Medulla oblongata (tissue), 1 donor: ENCODE measurements around the gene ENTPD7.

ENCODE experiments used
- DNase-seq: peaks from one replicate; pipeline ENCODE4 v3.0.0-alpha.2; 2015; ENCODE audit errors: extremely low spot score

ENTPD7 gene

DNA sequence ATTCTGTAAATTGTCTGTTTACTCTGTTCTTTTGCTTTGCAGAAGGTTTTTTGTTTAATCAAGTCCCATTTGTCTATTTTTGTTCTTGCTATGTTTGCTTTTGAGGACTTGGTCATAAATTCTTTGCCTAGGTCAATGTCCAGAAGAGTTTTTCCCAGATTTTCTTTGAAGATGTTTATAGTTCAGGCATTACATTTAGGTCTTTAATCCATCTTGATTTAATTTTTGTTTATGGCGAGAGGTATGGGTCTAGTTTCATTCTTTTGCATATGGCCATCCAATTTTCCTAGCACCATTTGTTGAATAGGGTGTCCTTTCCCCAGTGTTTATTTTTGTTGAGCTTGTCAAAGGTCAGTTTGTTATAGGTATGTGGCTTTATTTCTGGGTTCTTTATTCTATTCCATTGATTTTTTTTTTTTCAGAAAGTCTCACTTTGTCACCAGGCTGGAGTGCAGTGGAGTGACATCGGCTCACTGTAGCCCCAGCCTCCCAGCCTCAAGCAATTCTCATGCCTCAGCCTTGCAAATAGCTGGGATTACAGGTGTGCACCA is 11.6 kb upstream of the ENTPD7 start:
- no peak for DNase-seq

DNA sequence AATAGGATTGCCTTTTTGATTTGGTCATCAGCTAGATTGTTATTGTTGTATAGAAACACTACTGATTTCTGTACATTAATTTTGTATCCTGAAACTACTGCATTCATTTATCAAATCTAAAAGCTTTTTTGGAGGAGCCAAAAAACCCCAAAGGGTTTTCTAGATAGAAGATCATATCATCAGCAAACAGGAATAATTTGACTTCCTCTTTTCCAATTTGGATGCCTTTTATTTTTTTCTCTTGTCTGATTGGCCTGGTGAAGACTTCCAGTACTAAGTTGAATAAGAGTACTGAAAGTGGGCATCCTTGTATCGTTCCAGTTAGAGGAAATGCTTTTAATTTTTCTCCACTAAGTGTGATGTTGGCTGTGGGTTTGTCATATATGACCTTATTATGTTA is 10.6 kb upstream of the ENTPD7 start:
- no peak for DNase-seq

DNA sequence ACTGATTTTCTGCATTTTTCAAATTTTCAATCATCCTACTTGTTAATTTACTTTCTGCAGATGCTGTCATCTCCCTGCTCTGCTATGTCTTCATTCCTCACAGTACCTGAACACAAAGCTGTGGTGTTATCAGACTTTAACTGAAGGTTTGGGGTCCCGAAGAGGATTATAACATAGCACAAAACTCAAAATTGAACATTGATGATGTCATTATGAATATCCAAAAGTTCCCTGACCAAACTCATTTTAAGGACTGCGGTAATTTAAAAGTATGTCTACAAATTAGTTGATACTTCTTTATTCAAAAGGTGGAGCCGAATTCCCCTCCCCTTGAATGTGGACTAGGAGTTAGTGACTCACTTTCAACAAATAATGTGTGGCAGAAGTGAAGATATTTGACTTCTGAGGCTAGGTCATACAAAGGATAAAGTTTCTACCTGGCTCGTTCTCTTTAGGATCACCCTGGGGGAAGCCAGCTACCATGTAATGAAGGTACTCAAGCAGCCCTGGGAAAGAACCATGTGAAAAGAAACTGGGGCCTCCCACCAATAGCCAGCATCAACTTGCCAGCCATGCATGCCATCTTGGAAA is 6.4 kb upstream of the ENTPD7 start:
- DNase-seq = no peak

DNA sequence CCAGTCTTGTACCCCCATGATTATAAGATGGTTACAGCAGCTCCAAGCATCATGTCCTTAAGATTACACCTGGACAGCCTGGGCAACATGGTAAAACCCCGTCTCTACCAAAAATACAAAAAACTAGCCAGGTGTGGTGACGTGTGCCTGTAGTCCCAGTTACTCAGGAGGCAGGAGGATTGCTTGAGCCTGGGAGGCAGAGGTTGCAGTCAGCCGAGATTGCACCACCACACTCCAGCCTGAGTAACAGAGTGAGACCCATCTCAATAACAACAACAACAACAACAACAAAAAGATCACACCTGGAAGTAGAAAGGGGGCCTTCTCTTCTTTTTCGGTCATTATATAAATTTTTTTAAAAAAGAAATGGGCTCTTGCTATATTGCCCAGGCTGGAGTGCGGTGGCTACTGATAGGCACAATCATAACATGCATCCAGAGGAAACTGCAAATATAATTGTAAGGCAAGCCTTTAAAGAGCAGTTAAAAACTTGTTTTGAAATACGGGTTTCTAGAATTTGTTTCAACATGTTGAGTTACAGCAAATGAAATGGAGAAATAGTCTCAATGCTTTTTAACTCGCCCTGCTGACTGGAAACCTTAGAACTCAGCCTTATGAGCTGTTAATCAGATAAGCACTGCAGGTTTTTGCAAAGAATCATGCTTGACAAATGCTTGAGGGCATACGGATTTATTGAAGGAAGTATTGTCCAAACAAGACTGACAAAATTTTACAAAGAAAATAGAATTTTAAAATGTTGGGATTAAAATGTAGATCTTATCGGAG is 4.7 kb upstream of the ENTPD7 start:
- no peak for DNase-seq

DNA sequence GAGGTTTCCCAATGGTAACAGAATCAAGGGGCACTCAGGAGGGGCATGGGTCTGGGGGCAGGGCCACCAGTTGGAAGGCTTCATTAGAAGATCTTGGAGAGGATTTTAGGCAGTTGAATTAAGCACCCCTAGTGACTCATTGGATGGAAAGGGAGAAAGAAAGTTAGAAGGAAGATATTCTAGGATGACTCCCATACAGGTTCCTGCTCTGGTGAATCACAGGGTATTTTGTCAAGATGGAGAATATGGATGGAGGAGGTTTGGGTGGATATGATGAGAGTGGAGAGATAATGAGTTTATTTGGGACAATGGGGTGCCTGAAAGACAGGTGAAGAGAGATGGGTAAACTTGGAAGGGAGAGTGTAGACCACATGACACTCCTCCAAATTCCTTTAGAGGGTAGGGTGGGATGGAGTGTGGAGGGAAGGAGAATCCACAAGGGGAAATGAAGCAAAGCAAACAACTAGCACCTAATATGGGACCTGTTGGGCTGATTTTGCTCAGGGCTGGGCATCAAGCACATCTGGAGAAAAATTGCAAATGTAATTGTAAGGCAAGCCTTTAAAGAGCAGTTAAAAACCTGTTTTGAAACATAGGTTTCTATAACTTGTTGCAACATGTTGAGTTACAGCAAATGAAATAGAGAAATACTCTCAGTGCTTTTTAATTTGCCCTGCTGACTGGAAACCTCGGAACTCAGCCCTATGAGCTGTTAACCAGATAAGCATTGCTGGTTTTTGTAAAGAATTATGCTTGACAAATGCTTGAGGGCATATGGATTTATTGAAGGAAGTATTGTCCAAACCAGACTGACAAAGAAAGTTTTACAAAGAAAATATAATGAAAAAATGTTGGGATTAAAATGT is 2.9 kb upstream of the ENTPD7 start:
- DNase-seq = no peak

DNA sequence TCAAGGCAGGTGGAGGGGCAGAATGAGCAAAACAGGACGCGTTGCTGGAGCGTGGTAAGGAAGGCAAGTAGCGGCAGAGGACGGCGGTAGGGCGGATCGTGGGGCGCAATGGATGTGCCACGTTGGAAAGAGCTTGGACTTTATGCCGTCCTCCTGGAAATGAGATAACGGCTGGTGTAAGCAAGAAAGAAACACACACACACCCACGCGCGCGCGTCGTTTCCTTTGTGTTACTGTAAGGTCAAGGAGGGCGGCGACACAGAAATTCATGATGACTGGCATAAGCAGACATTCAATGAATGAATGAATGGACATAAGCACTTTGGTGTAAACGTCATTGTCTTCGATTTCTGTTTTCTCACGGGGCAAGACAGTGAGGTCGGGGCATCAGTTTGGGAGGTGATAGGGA is 683 bp upstream of the ENTPD7 start:
- DNase-seq = no peak

DNA sequence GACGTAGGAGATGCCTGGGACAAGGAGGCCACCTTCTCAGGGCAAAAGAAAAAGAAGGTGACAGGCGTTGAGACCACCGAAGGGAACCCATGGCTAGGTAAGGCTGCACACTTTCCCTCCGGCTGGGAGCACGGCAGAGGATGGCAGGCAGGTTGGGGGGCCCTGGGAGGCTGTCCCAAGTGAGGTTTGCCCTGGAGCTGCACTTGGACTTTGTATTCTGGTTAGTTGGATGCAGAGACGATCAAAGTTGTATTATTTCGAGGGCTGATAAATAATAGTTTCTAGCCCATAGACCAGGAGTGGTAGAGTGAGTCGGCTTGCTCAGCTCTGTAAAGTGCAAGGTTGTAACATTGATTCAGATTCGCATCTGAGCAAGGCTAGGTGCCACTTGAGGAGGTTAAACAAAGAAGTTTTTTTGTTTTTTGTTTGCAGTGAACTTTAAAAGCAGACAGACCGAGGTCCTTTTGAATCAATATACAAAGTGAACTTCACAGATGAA is 608 bp downstream of the ENTPD7 start:
- DNase-seq = no peak

DNA sequence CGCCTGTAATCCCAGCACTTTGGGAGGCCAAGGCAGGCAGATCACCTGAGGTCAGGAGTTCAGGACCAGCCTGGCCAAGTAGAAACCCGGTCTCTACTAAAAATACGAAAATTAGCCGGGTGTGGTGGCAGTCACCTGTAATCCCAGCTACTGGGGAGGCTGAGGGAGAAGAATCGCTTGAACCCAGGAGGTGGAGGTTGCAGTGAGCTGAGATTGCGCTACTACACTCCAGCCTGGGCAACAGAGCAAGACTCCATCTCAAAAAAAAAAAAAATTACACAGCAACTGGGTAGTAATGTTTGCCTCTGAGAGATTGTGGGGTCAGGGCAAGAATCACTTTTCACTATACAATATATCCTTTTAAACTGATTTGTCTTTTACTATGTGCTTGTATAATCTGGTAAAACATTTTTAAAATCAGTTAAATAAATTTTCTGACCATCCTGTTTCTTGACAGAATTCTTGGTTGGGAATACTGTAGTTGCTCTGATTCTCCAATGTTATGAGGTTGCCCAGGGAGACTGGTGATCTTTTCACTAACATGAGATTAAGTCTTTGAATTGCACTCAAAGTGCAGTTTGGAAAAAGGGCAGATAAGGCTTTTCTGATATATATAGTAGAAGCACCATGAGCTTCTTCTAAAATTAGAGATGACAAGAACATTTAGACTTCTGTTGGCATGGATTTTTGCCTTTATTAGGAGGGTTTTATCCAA is 1.5 kb downstream of the ENTPD7 start:
- DNase-seq = no peak

DNA sequence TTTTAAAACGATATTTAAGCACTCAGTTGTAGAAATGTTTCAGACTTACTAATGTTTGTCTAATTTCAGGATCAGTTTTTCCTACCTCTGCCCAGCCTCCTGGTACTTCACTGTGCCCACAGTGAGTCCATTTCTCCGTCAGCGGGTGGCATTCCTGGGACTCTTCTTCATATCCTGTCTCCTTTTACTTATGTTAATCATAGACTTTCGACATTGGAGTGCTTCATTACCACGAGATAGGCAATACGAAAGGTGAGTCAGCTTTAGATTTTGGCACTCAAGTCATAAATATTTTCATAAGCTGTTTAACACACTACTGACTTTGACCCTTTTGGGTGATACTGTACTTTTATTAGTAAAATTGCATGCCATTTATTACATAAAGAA is 2.1 kb downstream of the ENTPD7 start:
- DNase-seq = no peak

- DNase-seq = no peak
Observed at GRCh38 chr10:99665304-99665703, 6.0 kb downstream of the ENTPD7 start.

- no peak for DNase-seq
Observed at GRCh38 chr10:99667108-99667751, 7.9 kb downstream of the ENTPD7 start.

GRCh38 chr10:99671386-99671785 is 12.1 kb downstream of the ENTPD7 start:
- no peak for DNase-seq

DNA sequence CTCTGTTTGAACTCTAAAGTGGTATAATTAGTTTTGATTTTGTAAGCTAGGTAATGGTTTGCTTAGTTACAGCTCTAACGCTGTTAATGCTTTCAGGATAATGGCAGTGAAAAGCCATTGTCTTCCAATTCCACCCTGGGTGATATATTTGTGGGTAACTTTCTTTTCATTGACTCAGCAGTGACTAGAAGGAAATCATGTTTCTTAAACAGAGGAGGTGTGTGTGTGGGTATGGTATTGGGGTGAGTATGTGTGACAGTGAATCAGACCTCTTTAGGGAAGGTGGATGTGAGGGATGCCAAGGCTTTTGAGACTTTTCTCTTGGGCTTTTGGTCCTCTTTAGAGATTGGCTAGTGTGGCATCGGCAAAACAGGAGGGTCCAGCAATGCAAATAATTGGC is 13.6 kb downstream of the ENTPD7 start:
- DNase-seq = no peak

GRCh38 chr10:99673492-99673891 is 14.2 kb downstream of the ENTPD7 start:
- no peak for DNase-seq

- DNase-seq = no peak
Observed at GRCh38 chr10:99674762-99675161, 15.5 kb downstream of the ENTPD7 start.

DNA sequence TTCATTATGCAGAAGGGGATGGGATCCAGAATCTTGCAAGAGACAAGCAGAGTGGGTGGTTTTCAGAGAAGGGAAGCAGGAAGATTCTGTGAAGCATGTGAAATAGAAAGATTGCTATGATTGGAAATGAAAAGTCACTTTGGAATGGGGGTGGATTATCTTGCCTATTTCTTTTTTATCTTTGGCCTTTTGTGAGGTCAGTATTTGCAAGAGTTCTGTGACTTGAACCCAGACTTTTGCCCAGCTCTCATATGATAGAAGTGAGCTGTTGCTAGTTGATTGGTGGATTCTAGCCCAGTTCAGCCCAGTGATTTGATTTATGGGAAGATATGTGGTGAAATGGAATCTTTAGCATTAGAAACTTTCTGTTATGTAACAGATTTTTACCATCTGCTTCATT is 17.1 kb downstream of the ENTPD7 start:
- DNase-seq = no peak

- DNase-seq = no peak
Observed at GRCh38 chr10:99676895-99677294, 17.6 kb downstream of the ENTPD7 start.

DNA sequence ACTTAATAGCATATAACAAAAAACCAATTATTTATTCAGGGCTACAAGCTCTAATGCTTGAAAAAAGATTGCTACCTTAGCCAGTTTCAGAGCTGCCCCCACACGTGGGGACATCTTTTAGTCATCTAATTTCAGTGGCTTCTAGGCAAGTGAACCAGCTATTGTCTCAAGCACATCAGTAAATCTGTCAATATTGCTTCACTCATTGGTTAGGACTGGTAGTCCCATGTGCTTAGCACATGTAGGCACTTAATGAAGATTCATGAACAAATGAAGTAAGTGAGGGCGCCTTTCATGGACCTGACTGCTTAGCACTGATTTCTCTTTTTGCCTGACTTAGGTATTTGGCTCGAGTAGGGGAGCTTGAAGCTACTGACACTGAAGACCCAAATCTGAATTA is 19.6 kb downstream of the ENTPD7 start:
- DNase-seq = no peak

- no peak for DNase-seq
Observed at GRCh38 chr10:99681553-99681952, 22.2 kb downstream of the ENTPD7 start.

DNA sequence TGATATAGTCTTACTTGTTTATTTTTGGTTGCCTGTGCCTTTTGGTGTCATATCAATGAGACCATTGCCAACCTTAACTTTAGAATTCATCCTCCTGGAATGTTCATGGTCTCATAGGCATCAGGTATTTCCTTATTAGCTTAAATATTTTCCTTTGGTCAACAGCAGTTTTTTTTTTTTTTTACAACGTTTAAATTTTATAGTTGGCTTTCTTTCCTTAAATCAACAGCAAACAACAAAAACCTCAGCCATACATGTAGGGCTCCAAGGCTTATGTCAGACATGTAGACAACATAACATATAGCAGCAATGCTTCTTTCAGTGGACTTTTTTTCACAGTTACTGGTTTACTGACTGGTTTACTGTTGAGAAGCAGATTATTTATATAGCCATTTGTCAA is 22.7 kb downstream of the ENTPD7 start:
- DNase-seq = no peak

DNA sequence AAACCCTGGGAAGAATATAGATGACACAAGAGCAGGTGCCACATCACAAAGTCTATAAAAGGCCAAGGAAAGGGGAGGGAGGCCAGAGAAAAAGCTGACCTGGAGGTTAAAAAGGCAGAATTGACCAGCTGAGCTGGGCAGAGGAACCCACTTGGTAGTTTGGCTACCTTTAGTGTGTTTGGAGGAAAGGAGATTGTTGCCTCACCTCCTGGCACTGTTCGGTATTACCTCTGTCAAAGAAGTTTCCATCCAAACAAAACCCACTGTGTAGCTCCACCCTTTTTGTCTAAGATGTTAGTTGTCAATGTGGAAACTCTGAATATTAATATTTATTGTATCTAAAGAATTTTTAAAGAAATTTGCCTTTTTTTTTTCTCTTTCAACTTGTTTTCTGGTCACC is 23.4 kb downstream of the ENTPD7 start:
- no peak for DNase-seq
